B cell (primary cell): ENCODE measurements around the gene CAMTA1. TPM values are rescaled to one million over a fixed set of nuclear protein-coding genes. Genes with fewer than 3 reads are reported as not detected.

Experiments
- ATAC-seq: fragments of 200-7000 bp; cut with Tn5 transposase; one replicate; pipeline ENCODE4 v1.10.0; 2021; ENCODE audit warnings: low read depth, mild to moderate bottlenecking, moderate number of reproducible peaks, moderate library complexity
- CTCF ChIA-PET: fragments of 350-600 bp; sonication (Branson Sonifier 250); formaldehyde crosslinking; loops from one replicate; lab custom pipeline; 2021; ENCODE audit warnings: antibody characterized with exemption, inconsistent platforms; lab: Charles Lee
- POLR2A ChIA-PET: fragments of 350-600 bp; sonication (Branson Sonifier 250); formaldehyde crosslinking; loops from one replicate; lab custom pipeline; 2021; ENCODE audit warnings: antibody characterized with exemption; lab: Charles Lee
- DNase-seq: peaks from one replicate; pipeline ENCODE4 v3.0.0; 2013
- H2AFZ ChIP-seq: 2 replicates; pipeline ENCODE4 v1.6.1; 2012; ENCODE audit warnings: mild to moderate bottlenecking, low read depth, low read length; ENCODE audit not compliant: insufficient read depth, poor library complexity, severe bottlenecking
- H3K27ac ChIP-seq, 2 donors: 1 replicate in 1 of 2; 2 replicates in 1 of 2; pipeline ENCODE4 v1.5.1; 2012 to 2013; ENCODE audit warnings: low read length in 2 of 2, mild to moderate bottlenecking in 2 of 2, moderate library complexity in 1 of 2
- H3K27me3 ChIP-seq, 4 experiments: fragments of 200-600 bp in 1 of 4; sonication (generic) in 1 of 4; replicated peaks in 1 of 4; 1 replicate in 2 of 4; 2 replicates in 2 of 4; pipeline versions ENCODE4 v1.6.1 to v1.7.0; 2013 to 2016; ENCODE audit warnings: low read length in 3 of 4, mild to moderate bottlenecking in 2 of 4, mixed read lengths in 1 of 4, moderate library complexity in 1 of 4; ENCODE audit not compliant: insufficient read depth in 4 of 4, control insufficient read depth in 3 of 4; ENCODE audit errors: control extremely low read depth in 1 of 4
- H3K36me3 ChIP-seq, 2 experiments: replicated peaks in 1 of 2; 1 replicate in 1 of 2; 2 replicates in 1 of 2; pipeline versions ENCODE4 v1.6.1 to v1.7.1; 2013; ENCODE audit warnings: low read length in 1 of 2; ENCODE audit not compliant: insufficient read depth in 2 of 2, control insufficient read depth in 1 of 2; ENCODE audit errors: control extremely low read depth in 1 of 2, extremely low read depth in 1 of 2
- H3K4me1 ChIP-seq, 2 donors: fragments of 200-600 bp in 1 of 2; sonication (generic) in 1 of 2; 1 replicate in 1 of 2; 2 replicates in 1 of 2; pipeline versions ENCODE4 v1.5.1 to v1.6.1; 2013 to 2017; ENCODE audit warnings: low read length in 2 of 2; ENCODE audit not compliant: control insufficient read depth in 2 of 2, insufficient read depth in 2 of 2
- H3K4me2 ChIP-seq: replicated peaks from 2 replicates; pipeline ENCODE3; 2012; ENCODE audit warnings: mild to moderate bottlenecking, low read depth, low read length; ENCODE audit not compliant: poor library complexity, severe bottlenecking
- H3K4me3 ChIP-seq, 5 experiments: fragments of 200-600 bp in 1 of 5; sonication (generic) in 1 of 5; 1 replicate in 3 of 5; 2 replicates in 2 of 5; pipeline versions ENCODE4 v1.5.1 to v1.7.0; 2011 to 2016; ENCODE audit warnings: low read length in 4 of 5, mild to moderate bottlenecking in 4 of 5, low read depth in 2 of 5, control low read depth in 1 of 5, moderate library complexity in 1 of 5; ENCODE audit not compliant: insufficient read depth in 1 of 5; ENCODE audit errors: control extremely low read depth in 1 of 5, extremely low read depth in 1 of 5
- H3K79me2 ChIP-seq: fragments of 200-600 bp; sonication (generic); one replicate; pipeline ENCODE4 v1.6.0; 2016; ENCODE audit warnings: low read length; ENCODE audit not compliant: control insufficient read depth, insufficient read depth
- H3K9ac ChIP-seq: fragments of 200-600 bp; sonication (generic); 2 replicates; pipeline ENCODE4 v1.6.1; 2017; ENCODE audit warnings: mild to moderate bottlenecking, low read length, moderate library complexity
- H3K9me3 ChIP-seq, 3 donors: one replicate each; pipeline versions ENCODE4 v1.6.1 to v1.7.1; 2013; ENCODE audit warnings: low read length in 2 of 3; ENCODE audit not compliant: control insufficient read depth in 2 of 3, insufficient read depth in 1 of 3; ENCODE audit errors: control extremely low read depth in 1 of 3
- H4K20me1 ChIP-seq: 2 replicates; pipeline ENCODE4 v1.6.0; 2012; ENCODE audit warnings: mild to moderate bottlenecking, low read length; ENCODE audit not compliant: insufficient read depth, control insufficient read depth, poor library complexity, severe bottlenecking
- H3K27ac Mint-ChIP-seq: one replicate; pipeline ENCODE4 v1.8.0; 2021; ENCODE audit warnings: mixed read lengths
- H3K27me3 Mint-ChIP-seq: one replicate; pipeline ENCODE4 v1.8.0; 2021; ENCODE audit warnings: mixed read lengths
- H3K4me1 Mint-ChIP-seq: one replicate; pipeline ENCODE4 v1.8.0; 2021; ENCODE audit warnings: mixed read lengths
- H3K4me3 Mint-ChIP-seq: one replicate; pipeline ENCODE4 v1.8.0; 2021; ENCODE audit warnings: mixed read lengths
- H3K9me3 Mint-ChIP-seq: one replicate; pipeline ENCODE4 v1.8.0; 2022; ENCODE audit warnings: mixed read lengths; ENCODE audit not compliant: insufficient read depth
- CTCF ChIP-seq: fragments of 200-600 bp; IDR thresholded peaks from one replicate; pipeline ENCODE4 v1.8.0; 2022; ENCODE audit warnings: antibody characterized with exemption, mild to moderate bottlenecking
- EZH2 ChIP-seq: IDR thresholded peaks from 2 replicates; pipeline ENCODE4 v1.6.1; 2012; ENCODE audit warnings: borderline replicate concordance, low read depth, mild to moderate bottlenecking, moderate library complexity, low read length; ENCODE audit not compliant: insufficient read depth, poor library complexity, severe bottlenecking
- WGBS: methylation state at CpG from one replicate; pipeline ENCODE4 v1.1.5; 2013; ENCODE audit warnings: missing lambda C conversion rate; ENCODE audit not compliant: insufficient coverage; 5-methylcytosine and 5-hydroxymethylcytosine counted together
- intact Hi-C: fragments of 100-400 bp; cut with micrococcal nuclease; formaldehyde crosslinking; loops from one replicate; pipeline ENCODE4 v1.10.0; 2022
- polyA plus RNA-seq: library from polyadenylated mRNA; depleted of rRNA; stranded (reverse); fragments of >200 nt; gene quantifications from 2 replicates; pipeline ENCODE4 v1.2.3, GENCODE V29; 2012
- total RNA-seq, 2 donors: library from RNA; stranded (reverse); fragments of 120-200 nt in 1 of 2; gene quantifications; 1 replicate in 1 of 2; 2 replicates in 1 of 2; pipeline versions ENCODE4 v1.2.3 to v1.2.4, GENCODE V29; 2013 to 2022

CAMTA1 gene
- total and polyA plus RNA-seq, 2 donors (not counting 1 experiment from before 2014, with no cell fraction given) = 42.2 to 45.7 TPM

DNA sequence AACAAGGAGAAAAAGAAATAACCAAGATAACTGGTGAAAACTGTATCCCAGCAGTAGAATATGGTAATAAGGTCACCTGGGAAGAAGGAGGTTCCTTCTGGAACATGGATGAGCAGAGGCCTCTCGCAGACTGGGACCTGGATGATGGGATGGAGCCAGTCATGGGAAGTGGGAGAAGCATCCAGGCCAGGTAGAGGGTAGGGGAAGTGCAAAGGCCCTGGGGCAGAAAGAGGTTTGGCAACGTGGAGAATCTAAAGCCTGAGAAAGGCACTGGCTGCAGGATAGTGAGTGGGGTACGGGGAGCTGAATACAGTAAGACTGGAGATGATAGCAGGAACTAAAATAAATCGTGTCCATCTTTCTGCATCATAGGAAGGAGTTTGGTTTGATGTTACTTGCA is 889.7 kb downstream of the CAMTA1 start:
- H3K9ac ChIP-seq = no peak overlapping the region
- POLR2A ChIA-PET = no interaction called here

More for the DNA sequence above, 889.7 kb downstream of the CAMTA1 start:
- Histone ChIP-seq H3K27me3 (peaks cover 0 to 11% (median 3%) of the 10 kb centered on the region in 4 experiments), H3K4me1 (peaks cover 5 to 10% of the 10 kb centered on the region in 2 donors), H2AFZ (no peak overlapping the region), H3K4me3 (no peak overlapping the region), H3K9me3 (no peaks in the 10 kb centered on the region), H4K20me1 (no peaks in the 10 kb centered on the region), H3K36me3 (no peaks in the 10 kb centered on the region), H3K79me2 (no peaks in the 10 kb centered on the region), H3K4me2 (no peak overlapping the region), H3K27ac (no peak overlapping the region)
- no peak for TF ChIP-seq EZH2
- no peak for TF ChIP-seq CTCF
- ATAC-seq = no peak
- CTCF ChIA-PET = interaction anchor here (18.9 kb wide), 1 partner anchor 75 kb away, joined by 504 read pairs; no protein-coding TSS in a partner anchor
- no peak overlapping the region for H3K4me3 Mint-ChIP-seq
- DNase-seq = no peak
- WGBS = 87% methylated on average over 4 of the region's 4 CpGs
- H3K27ac Mint-ChIP-seq = no peak overlapping the region
- H3K27me3 Mint-ChIP-seq = peaks cover 15% of the 10 kb centered on the region
- H3K9me3 Mint-ChIP-seq = no peaks in the 10 kb centered on the region
- peaks cover 7% of the 10 kb centered on the region for H3K4me1 Mint-ChIP-seq
- intact Hi-C loops = no loop called here
